Activated naive CD4-positive, alpha-beta T cell treated with anti-CD3 and anti-CD28 coated beads for 36 hours (primary cell): Measurements from ENCODE around the gene GJB1. TPM values are rescaled to one million over a fixed set of nuclear protein-coding genes. Genes with fewer than 3 reads are reported as not detected.
A peak's percentile ranks its signal among the peaks of the same experiment; 100 is the strongest.
"Not testable (repeated sequence)": the region's sequence is repeated elsewhere in the genome, so short reads cannot be mapped to it uniquely, and the experiment has no call there.

Experiments used
- CTCF ChIA-PET: fragments of 350-600 bp; sonication (Branson Sonifier 250); formaldehyde crosslinking; loops from one replicate; lab custom pipeline; 2021; ENCODE audit warnings: antibody characterized with exemption; lab: Charles Lee
- DNase-seq: peaks from one replicate; pipeline ENCODE4 v3.0.0-alpha.2; 2020
- H3K27ac Mint-ChIP-seq: one replicate; pipeline ENCODE4 v1.8.0; 2021; ENCODE audit warnings: mild to moderate bottlenecking, mixed read lengths
- H3K27me3 Mint-ChIP-seq: one replicate; pipeline ENCODE4 v1.8.0; 2021; ENCODE audit warnings: low read depth, mixed read lengths
- H3K36me3 Mint-ChIP-seq: one replicate; pipeline ENCODE4 v1.8.0; 2021; ENCODE audit warnings: low read depth, mixed read lengths
- H3K4me1 Mint-ChIP-seq: one replicate; pipeline ENCODE4 v1.8.0; 2021; ENCODE audit warnings: low read depth, mixed read lengths
- H3K4me3 Mint-ChIP-seq: one replicate; pipeline ENCODE4 v1.8.0; 2021; ENCODE audit warnings: mild to moderate bottlenecking, moderate library complexity, mixed read lengths
- H3K9me3 Mint-ChIP-seq: one replicate; pipeline ENCODE4 v1.8.0; 2021; ENCODE audit warnings: mixed read lengths
- intact Hi-C: fragments of 100-400 bp; cut with micrococcal nuclease; formaldehyde crosslinking; loops from one replicate; pipeline ENCODE4 v1.15.1; 2023
- total RNA-seq, 2 experiments: library from RNA; stranded (reverse); gene quantifications; one replicate each; pipeline ENCODE4 v1.2.3, GENCODE V29; 2021

GJB1 gene
- total RNA-seq, result not detected

GRCh38 chrX:71222929-71223328, at the start of gene GJB1:
GJB1 (plus strand) TSS chrX:71223224; CDS start chrX:71223708, 484 bp downstream.
- CTCF ChIA-PET, result interaction anchor here (0.6 kb wide), 1 partner anchor 287 kb away, joined by 4 read pairs; no protein-coding TSS in a partner anchor

DNA sequence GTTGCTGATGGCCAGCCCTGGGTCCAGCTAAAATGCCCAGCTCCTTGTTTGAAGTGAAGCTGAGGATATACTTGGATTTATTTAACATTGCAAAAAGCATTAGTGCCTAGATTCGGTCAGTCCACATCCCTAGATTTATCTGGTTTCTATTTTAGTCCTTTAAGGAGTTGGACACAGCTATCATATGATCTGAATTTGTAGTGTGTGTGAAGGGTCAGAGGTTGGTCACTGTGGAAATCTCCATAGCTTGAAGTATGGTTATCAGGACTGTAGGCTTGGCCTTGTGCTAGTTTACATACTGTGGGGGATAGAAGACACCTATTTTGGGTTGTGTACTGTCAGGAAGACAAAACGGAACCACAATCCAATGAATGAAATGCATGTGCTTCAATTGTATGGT, 49.6 kb upstream of the GJB1 start:
- CTCF ChIA-PET, result no interaction called here
- no peaks in the 10 kb centered on the region for H3K27me3 Mint-ChIP-seq
- no peak overlapping the region for H3K4me3 Mint-ChIP-seq
- intact Hi-C loops, result no loop called here
- no peak for DNase-seq
- no peaks in the 10 kb centered on the region for H3K9me3 Mint-ChIP-seq
- peaks cover 12% of the 10 kb centered on the region for H3K36me3 Mint-ChIP-seq
- H3K27ac Mint-ChIP-seq, result no peak overlapping the region
- H3K4me1 Mint-ChIP-seq, result peaks cover 12% of the 10 kb centered on the region

More at GRCh38 chrX:71222929-71223328, at the start of gene GJB1:
- Mint-ChIP-seq H3K27me3 (no peaks in the 10 kb centered on the region), H3K9me3 (no peaks in the 10 kb centered on the region), H3K27ac (no peak within 1 kb of the TSS), H3K4me1 (no peaks in the 10 kb centered on the region), H3K4me3 (no peak within 1 kb of the TSS), H3K36me3 (no peaks in the 10 kb centered on the region)
- intact Hi-C loops, result no loop called here
- no peak for DNase-seq

DNA sequence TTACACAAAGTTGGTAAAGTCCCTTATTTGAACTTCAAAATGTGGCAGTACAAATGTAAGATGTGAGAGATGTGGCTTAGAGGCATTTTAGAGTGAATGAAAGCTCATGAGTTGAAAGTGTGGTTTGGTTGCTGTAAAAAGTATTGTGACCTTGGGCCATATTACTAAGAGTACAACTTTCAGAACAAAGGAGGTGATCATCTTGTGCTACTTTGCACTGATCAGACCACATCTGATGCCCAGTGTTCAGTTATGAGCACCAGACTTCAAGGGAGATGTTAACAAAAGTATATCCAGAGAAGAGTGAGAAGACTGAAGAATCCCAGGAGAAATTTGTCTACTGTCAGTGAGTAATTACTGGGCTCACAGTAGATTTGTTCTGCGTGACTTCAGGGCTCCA, 48.2 kb upstream of the GJB1 start:
- Mint-ChIP-seq H3K27ac (no peak overlapping the region), H3K4me1 (peaks cover 14% of the 10 kb centered on the region)

DNA sequence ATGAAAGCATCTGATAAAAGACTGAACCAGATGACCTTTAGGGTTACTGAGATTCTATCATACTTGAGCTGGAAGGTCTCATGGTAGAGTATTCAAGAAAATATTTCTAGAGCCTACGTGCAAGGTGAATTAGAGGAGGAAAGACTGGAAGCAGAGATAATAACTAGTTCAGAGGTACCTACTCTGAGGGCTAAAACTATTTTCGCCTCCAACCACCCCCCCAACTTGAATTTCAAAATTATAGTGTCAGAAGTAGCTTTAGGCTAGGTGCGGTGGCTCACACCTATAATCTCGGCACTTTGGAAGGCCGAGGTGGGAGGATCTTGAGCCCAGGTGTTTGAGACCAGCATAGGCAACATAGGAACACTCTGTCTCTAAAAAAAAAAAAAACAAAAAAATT, 47.5 kb upstream of the GJB1 start:
- intact Hi-C loops, result no loop called here
- CTCF ChIA-PET, result no interaction called here
- Mint-ChIP-seq H3K9me3 (no peaks in the 10 kb centered on the region), H3K27ac (no peak overlapping the region), H3K27me3 (no peaks in the 10 kb centered on the region), H3K4me3 (no peak overlapping the region), H3K4me1 (peaks cover 15% of the 10 kb centered on the region), H3K36me3 (peaks cover 14% of the 10 kb centered on the region)
- DNase-seq, result no peak

More for the DNA sequence above, 48.2 kb upstream of the GJB1 start:
- H3K9me3 Mint-ChIP-seq, result no peaks in the 10 kb centered on the region
- H3K36me3 Mint-ChIP-seq, result peaks cover 12% of the 10 kb centered on the region
- CTCF ChIA-PET, result no interaction called here
- intact Hi-C loops, result no loop called here
- no peak for DNase-seq
- H3K27me3 Mint-ChIP-seq, result no peaks in the 10 kb centered on the region
- H3K4me3 Mint-ChIP-seq, result no peak overlapping the region

DNA sequence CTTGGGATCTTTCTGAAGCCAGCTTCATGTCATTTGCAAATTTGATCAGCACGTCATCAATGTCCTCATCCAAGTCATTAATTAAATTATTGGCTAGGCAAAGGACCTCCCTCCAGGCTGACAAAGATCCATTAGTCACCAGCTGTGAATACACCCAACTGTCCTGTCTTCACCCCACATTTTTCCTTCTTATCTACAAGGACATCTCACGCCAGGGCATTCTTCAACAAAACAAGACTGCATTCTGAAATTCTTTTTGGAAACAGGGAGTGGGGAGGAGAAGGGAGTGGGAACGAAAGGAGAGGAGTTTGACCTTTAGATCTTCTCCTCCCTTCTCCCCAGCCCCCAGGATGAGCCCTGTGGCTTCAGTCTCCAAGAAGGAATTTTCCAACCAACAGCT, 45.7 kb upstream of the GJB1 start:
- no peaks in the 10 kb centered on the region for H3K9me3 Mint-ChIP-seq
- H3K27me3 Mint-ChIP-seq, result no peaks in the 10 kb centered on the region
- H3K36me3 Mint-ChIP-seq, result peaks cover 15% of the 10 kb centered on the region
- no peak overlapping the region for H3K4me3 Mint-ChIP-seq
- no peak for DNase-seq
- no peak overlapping the region for H3K27ac Mint-ChIP-seq
- intact Hi-C loops, result no loop called here
- H3K4me1 Mint-ChIP-seq, result peaks cover 13% of the 10 kb centered on the region
- CTCF ChIA-PET, result interaction anchor here (1.6 to 1.8 kb wide), 2 partner anchors 76 to 207 kb away, joined by 4 to 5 read pairs; no protein-coding TSS in a partner anchor

DNA sequence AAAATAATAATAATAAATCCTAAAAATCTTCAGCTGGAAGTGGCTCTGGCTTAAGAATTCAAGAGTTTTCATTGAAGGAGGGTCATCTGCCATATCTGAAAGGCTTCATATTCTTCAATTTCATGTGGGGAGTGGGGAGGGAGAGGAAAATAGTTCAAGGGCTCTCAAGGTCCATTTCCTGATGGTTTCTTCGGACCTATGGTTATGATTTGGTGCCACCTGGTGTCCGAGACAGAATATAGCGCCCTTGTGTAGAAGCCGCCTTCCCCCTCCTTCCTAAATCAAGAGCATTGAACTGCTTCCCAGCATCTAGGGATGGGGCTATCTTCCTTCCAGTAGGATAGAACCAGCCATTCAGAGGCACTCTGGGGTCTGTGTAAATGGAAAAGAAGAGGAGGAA, 44.1 kb upstream of the GJB1 start:
- CTCF ChIA-PET, result interaction anchor here (0.6 to 1.8 kb wide), 5 partner anchors 50 to 472 kb away, joined by 3 to 7 read pairs (median 4); no protein-coding TSS in a partner anchor
- no peaks in the 10 kb centered on the region for H3K9me3 Mint-ChIP-seq
- H3K4me1 Mint-ChIP-seq, result peaks cover 17% of the 10 kb centered on the region
- no peak overlapping the region for H3K4me3 Mint-ChIP-seq
- H3K36me3 Mint-ChIP-seq, result peaks cover 11% of the 10 kb centered on the region
- DNase-seq, result peak; percentile 53
- peak overlapping the region; percentile 46 for H3K27ac Mint-ChIP-seq
- H3K27me3 Mint-ChIP-seq, result no peaks in the 10 kb centered on the region
- intact Hi-C loops, result loop anchor here (1.0 to 2.0 kb wide), 4 partner anchors 81 to 410 kb away; no protein-coding TSS in a partner anchor

- Mint-ChIP-seq H3K27ac (peak overlapping the region; percentile 99), H3K4me1 (peaks cover 14% of the 10 kb centered on the region), H3K36me3 (peaks cover 11% of the 10 kb centered on the region), H3K4me3 (peak overlapping the region; percentile 60)
- CTCF ChIA-PET, result interaction anchor here (0.6 to 1.5 kb wide), 6 partner anchors 12 to 102 kb away, joined by 3 to 4 read pairs (median 4); no protein-coding TSS in a partner anchor
- intact Hi-C loops, result loop anchor here (2.0 to 5.0 kb wide), 3 partner anchors 68 to 438 kb away; partner anchors contain the start of genes CXCR3, IL2RG and OGT
- not testable (repeated sequence) for H3K27me3 Mint-ChIP-seq, H3K9me3 Mint-ChIP-seq, DNase-seq
Observed at GRCh38 chrX:71180579-71181265, 42.3 kb upstream of the GJB1 start.

- peak; percentile 69 for DNase-seq
- CTCF ChIA-PET, result interaction anchor here (0.9 to 1.0 kb wide), 2 partner anchors 11 to 64 kb away, joined by 3 read pairs; no protein-coding TSS in a partner anchor
- Mint-ChIP-seq H3K27ac (peak overlapping the region; percentile 99), H3K9me3 (no peaks in the 10 kb centered on the region), H3K4me3 (peak overlapping the region; percentile 90), H3K27me3 (no peaks in the 10 kb centered on the region), H3K4me1 (peaks cover 14% of the 10 kb centered on the region), H3K36me3 (peaks cover 11% of the 10 kb centered on the region)
- intact Hi-C loops, result loop anchor here (2.0 to 5.0 kb wide), 3 partner anchors 69 to 437 kb away; partner anchors contain the start of genes CXCR3, IL2RG and OGT
Observed at GRCh38 chrX:71181558-71181909, 41.5 kb upstream of the GJB1 start.

DNA sequence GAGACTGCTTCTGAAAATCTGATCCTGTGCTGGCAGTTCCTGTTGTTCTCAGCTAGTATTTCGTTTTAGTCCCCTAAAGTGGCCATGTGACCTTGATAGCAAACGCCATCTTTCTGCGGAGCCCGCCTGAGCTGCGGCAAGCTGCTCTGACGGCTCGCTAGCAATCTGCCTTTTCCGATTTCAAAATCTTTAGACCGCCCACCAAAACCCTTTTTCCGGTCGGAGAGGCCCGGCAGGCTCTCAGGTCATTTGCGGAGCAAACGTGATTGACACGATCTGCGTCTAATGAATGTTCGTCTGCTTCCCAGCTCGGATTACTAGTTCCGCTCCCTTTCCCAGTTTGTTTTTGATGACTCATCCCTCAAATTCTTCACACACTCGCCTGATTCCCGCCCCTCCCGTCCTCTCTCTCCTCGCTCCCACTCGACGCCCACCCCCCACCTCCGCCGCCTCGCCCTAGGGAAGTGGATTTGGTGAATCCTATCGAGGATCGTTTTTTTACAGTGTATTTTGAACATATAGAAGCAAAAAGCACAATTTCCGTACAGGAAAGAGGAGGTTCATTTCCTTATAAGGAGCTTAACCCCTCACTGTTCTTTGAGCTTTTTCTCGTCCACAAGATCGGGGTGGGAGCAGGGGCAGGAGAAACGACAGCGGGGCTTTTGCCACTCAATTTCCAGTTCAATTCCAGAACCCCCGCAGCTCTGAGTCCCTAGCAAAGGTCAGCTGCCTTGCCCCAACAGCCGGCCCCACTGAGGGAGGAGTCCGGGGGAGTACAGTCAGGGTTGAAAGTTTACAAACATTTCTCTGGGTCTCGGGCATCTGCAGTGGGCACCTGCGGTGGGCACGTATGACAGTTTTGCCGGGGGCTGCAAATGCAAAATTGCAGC, 40.9 kb upstream of the GJB1 start:
- peaks cover 7% of the 10 kb centered on the region for H3K36me3 Mint-ChIP-seq
- H3K9me3 Mint-ChIP-seq, result no peaks in the 10 kb centered on the region
- H3K27ac Mint-ChIP-seq, result peak overlapping the region; percentile 99
- CTCF ChIA-PET, result interaction anchor here (1.0 to 1.3 kb wide), 2 partner anchors 15 to 64 kb away, joined by 3 to 9 read pairs; no protein-coding TSS in a partner anchor
- DNase-seq, result peak; percentile 91
- H3K4me1 Mint-ChIP-seq, result peaks cover 18% of the 10 kb centered on the region
- H3K4me3 Mint-ChIP-seq, result peak overlapping the region; percentile 90
- intact Hi-C loops, result loop anchor here (1.0 to 5.0 kb wide), 8 partner anchors 14 to 437 kb away; partner anchors contain the start of genes CXCR3, IL2RG, NONO and OGT
- H3K27me3 Mint-ChIP-seq, result no peaks in the 10 kb centered on the region

DNA sequence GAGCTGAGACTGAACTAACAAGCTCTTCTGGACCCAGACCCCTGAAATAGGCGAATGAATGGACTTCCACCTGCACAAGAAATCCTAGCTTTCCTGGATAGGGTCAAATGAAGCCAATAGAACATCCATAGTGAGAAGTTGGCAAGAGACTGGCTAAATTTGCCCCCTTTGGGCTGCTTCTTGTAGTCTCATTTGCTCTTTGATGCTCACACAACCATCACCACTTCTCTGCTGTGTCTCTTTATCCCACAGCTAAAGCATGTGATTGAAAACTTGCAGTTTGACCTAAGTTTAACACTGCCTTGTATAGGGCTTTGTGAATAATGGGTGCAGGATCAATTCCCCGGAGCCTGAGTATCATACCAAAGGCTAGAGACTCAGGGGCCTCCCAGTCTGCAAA, 40.2 kb upstream of the GJB1 start:
- peak overlapping the region; percentile 99 for H3K27ac Mint-ChIP-seq
- no peaks in the 10 kb centered on the region for H3K9me3 Mint-ChIP-seq
- CTCF ChIA-PET, result interaction anchor here (1.3 kb wide), 1 partner anchor 14 kb away, joined by 9 read pairs; no protein-coding TSS in a partner anchor
- H3K4me1 Mint-ChIP-seq, result peaks cover 18% of the 10 kb centered on the region
- no peaks in the 10 kb centered on the region for H3K27me3 Mint-ChIP-seq
- intact Hi-C loops, result loop anchor here (1.0 to 5.0 kb wide), 7 partner anchors 13 to 349 kb away; partner anchors contain the start of genes IL2RG, NONO, OGT and SNX12
- peak overlapping the region; percentile 90 for H3K4me3 Mint-ChIP-seq
- no peak for DNase-seq
- H3K36me3 Mint-ChIP-seq, result peaks cover 4% of the 10 kb centered on the region

- no peak overlapping the region for H3K4me3 Mint-ChIP-seq
- intact Hi-C loops, result loop anchor here (5.0 kb wide), 2 partner anchors 71 to 349 kb away; partner anchors contain the start of genes IL2RG and OGT
- no peaks in the 10 kb centered on the region for H3K27me3 Mint-ChIP-seq
- CTCF ChIA-PET, result no interaction called here
- H3K36me3 Mint-ChIP-seq, result peaks cover 4% of the 10 kb centered on the region
- no peak for DNase-seq
- H3K4me1 Mint-ChIP-seq, result peaks cover 18% of the 10 kb centered on the region
- no peaks in the 10 kb centered on the region for H3K9me3 Mint-ChIP-seq
- H3K27ac Mint-ChIP-seq, result no peak overlapping the region
Observed at GRCh38 chrX:71183341-71183740, 39.7 kb upstream of the GJB1 start.

DNA sequence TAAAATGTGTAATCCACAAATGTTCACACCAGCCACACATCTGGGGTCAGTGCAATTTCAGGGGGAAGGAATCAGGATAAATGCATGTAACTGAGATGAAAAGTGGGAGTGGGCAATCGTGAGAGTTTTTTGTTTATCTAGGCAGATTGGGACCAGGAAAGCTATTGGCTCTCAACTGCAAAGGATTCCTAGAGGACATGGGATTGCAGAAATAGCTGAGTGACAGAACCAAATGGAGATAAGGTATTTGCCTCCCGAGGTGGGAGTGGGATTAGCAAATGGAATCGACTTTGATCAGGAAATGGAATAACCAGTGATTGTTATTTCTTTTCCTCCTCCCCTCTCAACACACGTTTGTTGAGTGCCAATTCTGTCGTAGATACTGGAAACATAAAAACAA, 38.9 kb upstream of the GJB1 start:
- no peak for DNase-seq
- no peak overlapping the region for H3K27ac Mint-ChIP-seq
- no peak overlapping the region for H3K4me3 Mint-ChIP-seq
- intact Hi-C loops, result loop anchor here (5.0 kb wide), 2 partner anchors 72 to 348 kb away; partner anchors contain the start of genes IL2RG and OGT
- no peaks in the 10 kb centered on the region for H3K27me3 Mint-ChIP-seq
- no peaks in the 10 kb centered on the region for H3K9me3 Mint-ChIP-seq
- CTCF ChIA-PET, result no interaction called here
- peaks cover 16% of the 10 kb centered on the region for H3K4me1 Mint-ChIP-seq
- peaks cover 4% of the 10 kb centered on the region for H3K36me3 Mint-ChIP-seq
